ENCODE data around the gene TEDC2.

Gene TEDC2

GRCh38 chr16:2465653-2466415 is 5.9 kb downstream of the TEDC2 start:
- no peak for DNase-seq (ENCODE audit: low read depth)

GRCh38 chr16:2466667-2467527 is 7.0 kb downstream of the TEDC2 start:
- DNase-seq (ENCODE audit: low read depth), result no peak

- no peak for DNase-seq (ENCODE audit: low read depth)
Observed at GRCh38 chr16:2467528-2468232, 7.8 kb downstream of the TEDC2 start.

GRCh38 chr16:2468233-2468724 is 8.4 kb downstream of the TEDC2 start:
- no peak for DNase-seq (ENCODE audit: low read depth)

- no peak for DNase-seq (ENCODE audit: low read depth)
Observed at GRCh38 chr16:2468725-2469398, 9.0 kb downstream of the TEDC2 start.

- no peak for DNase-seq (ENCODE audit: low read depth)
Observed at GRCh38 chr16:2469399-2470233, 9.7 kb downstream of the TEDC2 start.

GRCh38 chr16:2470234-2470601 is 10.3 kb downstream of the TEDC2 start:
- DNase-seq (ENCODE audit: low read depth), result no peak

- DNase-seq (ENCODE audit: low read depth), result no peak
Observed at GRCh38 chr16:2470603-2471015, 10.7 kb downstream of the TEDC2 start.

GRCh38 chr16:2471016-2471652 is 11.2 kb downstream of the TEDC2 start, which contains the start of gene NTN3:
Gene NTN3 (plus strand): TSS chr16:2471297. CDS start chr16:2471702, 405 bp downstream.
- DNase-seq (ENCODE audit: low read depth), result no peak

- no peak for DNase-seq (ENCODE audit: low read depth)
Observed at GRCh38 chr16:2471653-2472487, 12.0 kb downstream of the TEDC2 start.

GRCh38 chr16:2472488-2472864 is 12.6 kb downstream of the TEDC2 start:
- no peak for DNase-seq (ENCODE audit: low read depth)

- no peak for DNase-seq (ENCODE audit: low read depth)
Observed at GRCh38 chr16:2472885-2473445, 13.1 kb downstream of the TEDC2 start.

- no peak for DNase-seq (ENCODE audit: low read depth)
Observed at GRCh38 chr16:2473446-2473926, 13.6 kb downstream of the TEDC2 start.

- peak; percentile 47 for DNase-seq (ENCODE audit: low read depth)
Observed at GRCh38 chr16:2473999-2474876, 14.3 kb downstream of the TEDC2 start.

GRCh38 chr16:2474877-2475412 is 15.0 kb downstream of the TEDC2 start, which contains the start of gene TBC1D24:
Gene TBC1D24 (plus strand): TSS chr16:2475127. CDS start chr16:2496149, 21,022 bp downstream.
- peak; percentile 72 for DNase-seq (ENCODE audit: low read depth)

GRCh38 chr16:2475413-2476344 is 15.8 kb downstream of the TEDC2 start:
- no peak for DNase-seq (ENCODE audit: low read depth)

Data from activated T-helper 9 cell treated with anti-CD3 and anti-CD28 coated beads, Interleukin-2, amount 50 U/mL, for 16 hours (primary cell).